Measurements from ENCODE around the gene PI4KA.

The PI4KA gene

GRCh38 chr22:20659258-20659657 lies 199.4 kb downstream of the PI4KA start:
- H3K27me3 Mint-ChIP-seq (ENCODE audit: low read depth), result peaks cover 50% of the 10 kb centered on the region
- H3K27ac Mint-ChIP-seq, result no peak overlapping the region
- H3K4me3 Mint-ChIP-seq, result no peak overlapping the region
- H3K4me1 Mint-ChIP-seq, result no peaks in the 10 kb centered on the region
- H3K9me3 Mint-ChIP-seq, result peaks cover 5% of the 10 kb centered on the region
- no peak for TF ChIP-seq CTCF (IDR thresholded peaks at IDR 0.05; ENCODE audit: unreplicated experiment in 3 of 3)
- no peaks in the 10 kb centered on the region for H3K36me3 Mint-ChIP-seq (ENCODE audit: low read depth)

- no peak for TF ChIP-seq CTCF (IDR thresholded peaks at IDR 0.05; ENCODE audit: unreplicated experiment in 3 of 3)
- H3K27me3 Mint-ChIP-seq (ENCODE audit: low read depth), result peaks cover 50% of the 10 kb centered on the region
- H3K9me3 Mint-ChIP-seq, result peaks cover 5% of the 10 kb centered on the region
- H3K36me3 Mint-ChIP-seq (ENCODE audit: low read depth), result no peaks in the 10 kb centered on the region
- H3K4me1 Mint-ChIP-seq, result no peaks in the 10 kb centered on the region
- H3K4me3 Mint-ChIP-seq, result no peak overlapping the region
- H3K27ac Mint-ChIP-seq, result no peak overlapping the region
These were observed 200.0 kb downstream of the PI4KA start for GRCh38 chr22:20658433-20659222.

GRCh38 chr22:20657963-20658362 lies 200.6 kb downstream of the PI4KA start:
- Mint-ChIP-seq H3K36me3 (ENCODE audit: low read depth) (no peaks in the 10 kb centered on the region), H3K4me1 (no peaks in the 10 kb centered on the region), H3K27me3 (ENCODE audit: low read depth) (peaks cover 50% of the 10 kb centered on the region), H3K27ac (no peak overlapping the region), H3K4me3 (no peak overlapping the region), H3K9me3 (peaks cover 3% of the 10 kb centered on the region)
- no peak for TF ChIP-seq CTCF (IDR thresholded peaks at IDR 0.05; ENCODE audit: unreplicated experiment in 3 of 3)

Data from nephron (organoid).